Measurements from ENCODE around the gene SHANK3.
"Not testable (repeated sequence)": the region's sequence is repeated elsewhere in the genome, so short reads cannot be mapped to it uniquely, and the experiment has no call there.

SHANK3 gene

DNA sequence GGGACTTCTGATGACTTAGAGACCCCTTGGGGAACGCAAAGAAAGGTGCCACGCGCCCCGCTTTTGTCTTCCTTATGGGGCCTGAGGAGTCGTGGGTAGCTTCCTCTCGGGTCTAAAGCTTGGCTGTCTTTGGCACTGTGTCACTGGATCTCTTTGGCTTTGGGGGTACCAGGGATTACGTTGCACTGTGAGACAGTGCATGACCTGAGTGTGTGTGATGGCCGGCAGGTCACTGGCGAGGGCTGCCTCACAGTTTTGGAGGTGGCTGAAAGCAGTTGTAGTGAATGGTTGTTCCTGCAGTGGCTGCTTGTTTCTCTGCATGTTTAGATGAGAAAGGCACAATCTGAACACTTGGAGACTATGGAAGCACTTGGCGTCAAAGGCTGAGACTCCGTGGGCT lies 38.9 kb upstream of the SHANK3 start:
- no peak for DNase-seq (ENCODE audit: low spot score in 2 of 2)
- peaks cover 3% of the 10 kb centered on the region for H3K36me3 Mint-ChIP-seq (ENCODE audit: insufficient read depth)
- no peaks in the 10 kb centered on the region for H3K27me3 Mint-ChIP-seq
- no peaks in the 10 kb centered on the region for H3K9me3 Mint-ChIP-seq
- H3K27ac Mint-ChIP-seq (ENCODE audit: low read depth): no peak overlapping the region
- H3K4me1 Mint-ChIP-seq: peaks cover 8% of the 10 kb centered on the region
- no peak for ATAC-seq (replicated peaks; ENCODE audit: extremely low read depth, poor library complexity, severe bottlenecking)
- no peak overlapping the region for H3K4me3 Mint-ChIP-seq

DNA sequence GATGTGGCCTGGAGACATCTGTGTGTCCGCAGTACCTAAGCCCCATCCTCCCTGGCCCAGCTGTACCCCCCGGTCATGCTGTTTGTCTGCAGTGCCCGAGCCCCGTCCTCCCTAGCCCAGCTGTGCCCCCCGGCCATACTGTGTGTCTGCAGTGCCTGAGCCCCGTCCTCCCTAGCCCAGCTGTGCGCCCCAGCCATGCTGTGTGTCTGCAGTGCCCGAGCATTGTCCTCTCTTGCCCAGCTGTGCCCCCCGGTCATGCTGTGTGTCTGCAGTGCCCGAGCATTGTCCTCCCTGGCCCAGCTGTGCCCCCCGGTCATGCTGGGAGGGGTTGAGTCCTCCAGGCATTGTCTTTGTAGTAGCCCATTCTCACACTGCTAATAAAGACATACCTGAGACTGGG lies 37.0 kb upstream of the SHANK3 start:
- ATAC-seq (replicated peaks; ENCODE audit: extremely low read depth, poor library complexity, severe bottlenecking) (no peak), DNase-seq (ENCODE audit: low spot score in 2 of 2) (no peak)
- Mint-ChIP-seq H3K27ac (ENCODE audit: low read depth) (no peak overlapping the region), H3K4me1 (no peaks in the 10 kb centered on the region), H3K36me3 (ENCODE audit: insufficient read depth) (no peaks in the 10 kb centered on the region), H3K4me3 (no peak overlapping the region), H3K9me3 (no peaks in the 10 kb centered on the region), H3K27me3 (no peaks in the 10 kb centered on the region)

DNA sequence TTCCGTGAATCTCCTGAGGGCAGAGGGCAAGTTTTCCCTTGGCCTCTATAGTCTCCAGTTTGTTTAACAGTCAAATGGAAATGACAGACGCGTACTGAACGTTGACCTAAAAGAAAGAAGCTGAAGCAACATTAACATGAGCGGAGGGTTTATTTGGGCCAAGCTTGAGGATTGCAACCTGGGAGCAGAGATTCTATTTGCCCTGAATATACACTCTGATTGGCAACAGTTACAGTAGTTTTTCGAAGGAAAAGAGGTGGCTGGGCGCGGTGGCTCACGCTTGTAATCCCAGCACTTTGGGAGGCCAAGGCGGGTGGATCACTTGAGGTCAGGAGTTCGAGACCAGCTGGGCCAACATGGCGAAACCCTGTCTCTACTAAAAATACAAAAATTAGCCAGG lies 32.3 kb upstream of the SHANK3 start:
- H3K4me1 Mint-ChIP-seq; DNase-seq (ENCODE audit: low spot score in 2 of 2); H3K9me3 Mint-ChIP-seq; ATAC-seq (replicated peaks; ENCODE audit: extremely low read depth, poor library complexity, severe bottlenecking); H3K4me3 Mint-ChIP-seq; H3K27me3 Mint-ChIP-seq; H3K36me3 Mint-ChIP-seq (ENCODE audit: insufficient read depth); H3K27ac Mint-ChIP-seq (ENCODE audit: low read depth): not testable (repeated sequence)

DNA sequence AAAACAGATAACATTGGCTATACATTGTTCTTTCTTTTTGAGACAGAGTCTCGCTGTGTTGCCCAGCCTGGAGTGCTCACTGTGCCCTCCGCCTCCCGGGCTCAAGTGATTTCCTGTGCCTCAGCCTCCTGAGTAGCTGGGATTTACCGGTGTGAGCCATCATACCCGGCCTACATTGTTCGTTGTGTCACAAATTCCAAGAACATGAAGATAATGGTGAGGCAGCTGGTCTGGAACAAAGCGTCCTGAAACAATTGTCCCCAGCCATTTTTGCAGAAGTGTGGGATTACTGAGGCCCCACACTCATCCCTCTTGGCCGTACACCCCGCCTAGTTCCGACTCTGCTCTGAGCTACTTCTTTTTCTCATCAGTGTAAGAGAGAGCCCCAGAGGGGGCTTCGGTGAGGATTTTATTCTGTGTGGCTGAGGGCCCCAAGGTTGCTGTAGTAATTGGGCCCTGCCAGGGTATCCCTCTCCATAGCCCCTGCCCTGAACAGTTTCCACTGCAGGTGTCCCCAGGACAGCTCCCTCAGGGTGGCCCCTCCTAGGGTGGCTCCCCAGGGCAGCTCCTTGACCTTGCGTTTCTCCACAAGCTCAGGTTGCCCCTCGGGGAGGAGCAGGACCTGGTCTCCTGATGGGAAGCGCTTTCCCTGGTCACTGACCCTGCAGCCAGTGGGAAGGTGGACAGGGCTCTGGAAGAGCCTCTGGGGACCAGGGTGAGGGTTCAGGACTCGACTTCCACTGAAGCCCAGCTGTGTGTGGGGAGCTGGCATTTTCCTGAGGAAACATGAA lies 31.6 kb upstream of the SHANK3 start:
- Mint-ChIP-seq H3K9me3 (no peaks in the 10 kb centered on the region), H3K36me3 (ENCODE audit: insufficient read depth) (no peaks in the 10 kb centered on the region), H3K27ac (ENCODE audit: low read depth) (no peak overlapping the region), H3K4me1 (no peaks in the 10 kb centered on the region), H3K27me3 (no peaks in the 10 kb centered on the region), H3K4me3 (no peak overlapping the region)
- DNase-seq (ENCODE audit: low spot score in 2 of 2): no peak
- ATAC-seq (replicated peaks; ENCODE audit: extremely low read depth, poor library complexity, severe bottlenecking): no peak

DNA sequence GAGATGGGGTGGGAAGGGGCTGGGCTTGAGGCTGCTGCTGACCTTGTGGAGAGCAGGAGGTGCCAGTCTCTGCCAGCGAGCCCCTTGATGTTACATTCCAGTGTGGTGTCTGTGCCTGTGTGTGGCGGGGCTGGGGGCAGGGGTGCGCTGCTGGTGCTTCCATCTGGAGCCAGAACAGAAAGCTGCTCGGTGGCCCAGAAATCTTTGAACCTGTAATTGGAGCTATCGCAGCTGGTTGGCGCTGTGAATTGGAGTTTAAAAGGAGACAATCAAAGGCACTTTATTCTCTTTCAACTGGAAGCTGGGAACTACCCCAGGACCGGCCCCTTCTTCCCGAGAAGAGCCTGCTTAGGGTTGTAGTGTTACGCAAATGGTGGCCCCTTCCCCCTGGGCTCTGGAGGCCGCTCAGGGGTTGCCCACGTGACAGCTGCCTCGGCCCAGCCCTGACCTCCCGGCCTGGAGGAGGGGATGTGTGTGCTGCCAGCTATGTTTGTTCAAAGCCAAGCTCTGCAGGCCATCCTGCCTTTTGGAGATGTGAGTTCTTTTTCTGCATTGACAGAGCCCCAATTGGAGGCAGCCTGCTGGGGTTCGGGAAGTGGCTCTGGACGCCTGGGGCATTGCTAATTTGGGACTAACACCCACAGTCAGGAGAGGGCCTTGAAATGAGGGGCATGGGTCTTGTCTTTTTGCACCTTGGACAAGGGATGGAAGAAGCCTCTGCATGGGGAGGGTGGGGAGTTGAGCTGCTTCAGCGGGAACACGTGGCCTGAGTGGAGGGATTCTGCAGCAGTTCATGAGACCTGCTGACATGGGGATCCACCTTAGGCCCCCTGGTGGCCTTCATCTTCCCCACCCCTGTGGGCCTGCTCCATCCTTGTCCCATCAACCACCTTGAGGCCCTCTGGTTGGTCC lies 30.7 kb upstream of the SHANK3 start:
- H3K36me3 Mint-ChIP-seq (ENCODE audit: insufficient read depth): no peaks in the 10 kb centered on the region
- H3K27ac Mint-ChIP-seq (ENCODE audit: low read depth): no peak overlapping the region

DNA sequence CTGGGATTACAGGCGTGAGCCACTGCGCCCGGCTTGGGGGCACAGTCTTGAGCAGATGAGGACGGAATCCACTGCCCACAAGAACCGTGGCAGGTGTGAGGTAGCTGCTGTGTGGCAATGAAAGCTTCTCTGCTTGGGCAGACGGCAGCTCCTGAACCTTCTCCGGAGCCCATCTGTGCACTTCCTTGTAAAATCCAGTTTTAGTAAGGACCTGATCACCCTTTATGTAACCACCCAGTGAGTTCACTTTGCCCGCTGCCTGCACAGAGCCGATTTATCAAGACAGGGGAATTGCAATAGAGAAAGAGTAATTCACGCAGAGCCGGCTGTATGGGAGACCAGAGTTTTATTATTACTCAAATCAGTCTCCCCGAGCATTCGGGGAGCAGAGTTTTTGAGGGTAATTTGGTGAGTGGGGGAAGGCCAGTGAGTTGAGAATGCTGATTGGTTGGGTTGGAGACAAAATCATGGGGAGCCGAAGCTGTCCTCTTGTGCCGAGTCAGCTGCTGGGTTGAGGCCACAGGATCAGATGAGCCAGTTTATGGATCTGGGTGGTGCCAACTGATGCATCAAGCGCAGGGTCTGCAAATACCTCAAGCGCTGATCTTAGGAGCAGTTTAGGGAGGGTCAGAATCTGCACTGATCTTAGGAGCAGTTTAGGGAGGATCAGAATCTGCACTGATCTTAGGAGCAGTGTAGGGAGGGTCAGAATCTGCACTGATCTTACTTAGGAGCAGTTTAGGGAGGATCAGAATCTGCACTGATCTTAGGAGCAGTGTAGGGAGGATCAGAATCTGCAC lies 29.4 kb upstream of the SHANK3 start:
- not testable (repeated sequence) for H3K9me3 Mint-ChIP-seq; DNase-seq (ENCODE audit: low spot score in 2 of 2); ATAC-seq (replicated peaks; ENCODE audit: extremely low read depth, poor library complexity, severe bottlenecking); H3K4me3 Mint-ChIP-seq; H3K36me3 Mint-ChIP-seq (ENCODE audit: insufficient read depth); H3K27me3 Mint-ChIP-seq; H3K4me1 Mint-ChIP-seq; H3K27ac Mint-ChIP-seq (ENCODE audit: low read depth)

More for the DNA sequence above, 30.7 kb upstream of the SHANK3 start:
- DNase-seq (ENCODE audit: low spot score in 2 of 2): no peak
- ATAC-seq (replicated peaks; ENCODE audit: extremely low read depth, poor library complexity, severe bottlenecking): no peak
- Mint-ChIP-seq H3K27me3 (no peaks in the 10 kb centered on the region), H3K4me1 (no peaks in the 10 kb centered on the region), H3K4me3 (no peak overlapping the region), H3K9me3 (no peaks in the 10 kb centered on the region)

DNA sequence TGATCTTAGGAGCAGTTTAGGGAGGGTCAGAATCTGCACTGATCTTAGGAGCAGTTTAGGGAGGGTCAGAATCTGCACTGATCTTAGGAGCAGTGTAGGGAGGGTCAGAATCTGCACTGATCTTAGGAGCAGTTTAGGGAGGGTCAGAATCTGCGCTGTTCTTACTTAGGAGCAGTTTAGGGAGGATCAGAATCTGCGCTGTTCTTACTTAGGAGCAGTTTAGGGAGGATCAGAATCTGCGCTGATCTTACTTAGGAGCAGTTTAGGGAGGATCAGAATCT lies 28.9 kb upstream of the SHANK3 start:
- not testable (repeated sequence) for ATAC-seq (replicated peaks; ENCODE audit: extremely low read depth, poor library complexity, severe bottlenecking)

DNA sequence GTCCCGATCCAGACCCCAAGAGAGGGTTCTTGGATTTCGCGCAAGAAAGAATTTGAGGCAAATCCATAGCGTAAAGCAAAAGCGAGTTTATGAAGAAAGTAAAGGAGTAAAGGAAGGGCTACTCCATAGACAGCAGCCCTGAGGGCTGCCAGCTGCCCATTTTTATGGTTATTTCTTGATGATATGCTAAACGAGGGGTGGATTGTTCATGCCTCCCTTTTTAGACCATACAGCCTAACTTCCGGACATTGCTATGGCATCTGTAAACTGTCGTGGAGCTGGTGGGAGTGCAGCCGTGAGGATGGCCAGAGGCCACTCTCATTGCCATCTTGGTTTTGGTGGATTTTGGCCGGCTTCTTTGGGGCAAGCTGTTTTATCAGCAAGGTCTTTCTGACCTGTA lies 19.4 kb upstream of the SHANK3 start:
- Mint-ChIP-seq H3K27ac (ENCODE audit: low read depth) (no peak overlapping the region), H3K4me3 (no peak overlapping the region), H3K36me3 (ENCODE audit: insufficient read depth) (no peaks in the 10 kb centered on the region), H3K27me3 (peaks cover 50% of the 10 kb centered on the region), H3K9me3 (no peaks in the 10 kb centered on the region), H3K4me1 (no peaks in the 10 kb centered on the region)
- DNase-seq (ENCODE audit: low spot score in 2 of 2): no peak
- ATAC-seq (replicated peaks; ENCODE audit: extremely low read depth, poor library complexity, severe bottlenecking): no peak

More for the DNA sequence above, 28.9 kb upstream of the SHANK3 start:
- not testable (repeated sequence) for H3K9me3 Mint-ChIP-seq; H3K4me3 Mint-ChIP-seq; H3K36me3 Mint-ChIP-seq (ENCODE audit: insufficient read depth); H3K27me3 Mint-ChIP-seq; DNase-seq (ENCODE audit: low spot score in 2 of 2); H3K4me1 Mint-ChIP-seq; H3K27ac Mint-ChIP-seq (ENCODE audit: low read depth)

DNA sequence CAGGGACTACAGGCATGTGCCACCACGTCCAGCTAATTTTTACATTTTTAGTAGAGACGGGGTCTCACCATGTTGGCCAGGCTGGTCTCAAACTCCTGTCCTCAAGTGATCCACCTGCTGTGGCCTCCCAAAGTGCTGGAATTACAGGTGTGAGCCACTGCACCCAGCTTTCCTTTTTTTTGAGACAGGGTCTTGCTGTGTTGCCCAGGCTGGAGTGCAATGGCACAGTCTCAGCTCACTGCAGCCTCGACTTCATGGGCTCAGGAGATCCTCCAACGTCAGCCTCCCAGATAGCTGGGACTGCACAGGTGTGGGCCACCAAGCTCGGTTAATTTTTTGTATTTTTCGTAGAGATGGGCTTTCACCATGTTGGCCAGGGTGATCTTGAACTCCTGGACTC lies 18.0 kb upstream of the SHANK3 start:
- DNase-seq (ENCODE audit: low spot score in 2 of 2); H3K9me3 Mint-ChIP-seq; H3K27ac Mint-ChIP-seq (ENCODE audit: low read depth); H3K4me1 Mint-ChIP-seq; H3K36me3 Mint-ChIP-seq (ENCODE audit: insufficient read depth); ATAC-seq (replicated peaks; ENCODE audit: extremely low read depth, poor library complexity, severe bottlenecking); H3K4me3 Mint-ChIP-seq: not testable (repeated sequence)
- peaks cover 60% of the 10 kb centered on the region for H3K27me3 Mint-ChIP-seq

DNA sequence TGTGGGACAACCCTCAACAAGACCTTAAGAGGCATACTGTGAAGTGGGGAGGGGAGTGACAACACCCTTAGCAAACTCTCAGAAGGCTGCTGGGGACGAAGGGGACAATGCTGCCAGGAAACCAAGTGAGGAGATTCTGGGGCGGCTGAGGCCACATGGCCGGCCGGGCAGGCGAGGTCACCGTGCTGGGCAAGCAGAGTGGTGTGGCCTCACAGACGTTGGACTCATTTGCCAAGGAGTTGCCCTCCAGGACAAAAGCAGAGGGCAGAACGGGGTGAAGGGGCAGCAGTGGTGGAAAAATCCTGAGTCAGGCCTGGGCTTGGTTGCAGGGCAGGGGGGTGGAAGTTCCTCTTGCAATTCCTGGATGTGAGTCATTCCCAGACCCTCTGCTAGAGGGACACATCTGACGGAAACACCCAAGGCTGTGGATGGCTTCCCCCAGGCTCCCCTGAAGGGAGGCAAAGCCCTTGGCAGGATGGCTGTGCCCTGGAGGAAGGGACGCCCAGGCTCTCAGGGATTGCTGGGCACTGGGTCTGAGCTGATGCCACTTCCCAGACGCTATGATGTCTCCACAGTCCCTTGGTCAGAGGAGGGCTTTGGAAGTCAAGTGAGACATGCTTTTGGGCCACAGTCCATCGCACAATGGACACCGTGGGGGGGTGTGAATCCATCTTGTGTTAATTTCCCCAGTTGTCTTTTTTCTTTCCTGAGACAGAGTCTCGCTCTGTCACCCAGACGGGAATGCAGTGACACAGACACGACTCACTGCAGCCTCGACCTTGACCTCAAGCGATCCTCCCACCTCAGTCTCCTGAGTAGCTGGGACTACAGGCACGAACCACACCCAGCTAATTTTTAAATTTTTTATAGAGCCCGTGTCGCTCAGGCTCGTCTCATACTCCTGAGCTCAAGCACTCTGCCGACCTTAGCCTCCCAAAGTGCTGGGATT lies 16.2 kb upstream of the SHANK3 start:
- Mint-ChIP-seq H3K9me3 (no peaks in the 10 kb centered on the region), H3K27ac (ENCODE audit: low read depth) (no peak overlapping the region), H3K27me3 (peaks cover 77% of the 10 kb centered on the region), H3K4me1 (no peaks in the 10 kb centered on the region), H3K36me3 (ENCODE audit: insufficient read depth) (no peaks in the 10 kb centered on the region), H3K4me3 (no peak overlapping the region)
- DNase-seq (ENCODE audit: low spot score in 2 of 2) (no peak), ATAC-seq (replicated peaks; ENCODE audit: extremely low read depth, poor library complexity, severe bottlenecking) (no peak)

DNA sequence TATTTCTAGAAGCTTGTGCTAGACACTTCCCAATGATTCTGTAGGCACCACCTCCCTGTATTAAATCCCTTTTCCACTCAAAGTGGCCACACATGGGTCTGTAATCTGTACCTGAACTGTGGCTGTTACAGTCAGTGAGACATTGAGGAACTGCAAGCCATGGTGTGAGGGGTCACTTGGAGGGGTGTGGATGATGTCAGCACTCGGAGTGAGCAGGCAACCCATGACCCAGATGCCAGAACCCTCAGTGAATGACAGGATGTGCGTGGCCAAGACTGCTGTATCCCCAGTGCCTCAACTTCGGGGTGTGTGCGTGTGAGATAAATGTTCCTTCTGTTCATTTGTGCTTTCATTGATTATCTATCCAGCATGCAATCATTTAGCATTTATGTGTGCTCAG lies 14.7 kb upstream of the SHANK3 start:
- H3K4me3 Mint-ChIP-seq: no peak overlapping the region

DNA sequence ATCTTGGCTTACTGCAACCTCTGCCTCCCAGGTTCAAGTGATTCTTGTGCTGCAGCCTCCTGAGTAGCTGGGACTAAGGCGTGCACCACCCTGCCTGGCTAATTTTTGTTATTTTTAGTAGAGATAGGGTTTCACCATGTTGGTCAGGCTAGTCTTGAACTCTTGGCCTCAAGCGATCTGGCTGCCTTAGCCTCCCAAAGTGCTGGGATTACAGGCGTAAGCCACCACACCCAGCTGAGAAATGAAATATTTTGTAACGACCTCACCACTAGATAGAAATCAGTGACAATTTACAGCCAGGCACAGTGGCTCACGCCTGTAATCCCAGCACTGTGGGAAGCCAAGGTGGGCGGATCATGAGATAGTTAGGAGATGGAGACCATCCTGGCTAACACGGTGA lies 12.9 kb upstream of the SHANK3 start:
- ATAC-seq (replicated peaks; ENCODE audit: extremely low read depth, poor library complexity, severe bottlenecking); H3K4me1 Mint-ChIP-seq; H3K9me3 Mint-ChIP-seq; H3K4me3 Mint-ChIP-seq; DNase-seq (ENCODE audit: low spot score in 2 of 2); H3K27ac Mint-ChIP-seq (ENCODE audit: low read depth); H3K36me3 Mint-ChIP-seq (ENCODE audit: insufficient read depth): not testable (repeated sequence)
- peaks cover 57% of the 10 kb centered on the region for H3K27me3 Mint-ChIP-seq

More for the DNA sequence above, 14.7 kb upstream of the SHANK3 start:
- H3K27ac Mint-ChIP-seq (ENCODE audit: low read depth): no peak overlapping the region
- no peaks in the 10 kb centered on the region for H3K4me1 Mint-ChIP-seq
- peaks cover 74% of the 10 kb centered on the region for H3K27me3 Mint-ChIP-seq
- ATAC-seq (replicated peaks; ENCODE audit: extremely low read depth, poor library complexity, severe bottlenecking) (no peak), DNase-seq (ENCODE audit: low spot score in 2 of 2) (no peak)
- no peaks in the 10 kb centered on the region for H3K9me3 Mint-ChIP-seq
- H3K36me3 Mint-ChIP-seq (ENCODE audit: insufficient read depth): no peaks in the 10 kb centered on the region
